ENCODE measurements around the gene RASD2.
A peak's percentile ranks its signal among the peaks of the same experiment; 100 is the strongest.

Gene RASD2

GRCh38 chr22:35589071-35589755 is 48.6 kb downstream of the RASD2 start:
- H3K36me3 ChIP-seq (ENCODE audit: control insufficient read depth, insufficient read depth, low read length), result no peaks in the 10 kb centered on the region
- H3K4me3 ChIP-seq (ENCODE audit: low read depth, low read length), result no peak overlapping the region
- no peaks in the 10 kb centered on the region for H3K9me3 ChIP-seq (ENCODE audit: control insufficient read depth, insufficient read depth, low read depth, low read length)
- no peak overlapping the region for H3K27ac ChIP-seq (ENCODE audit: low read depth, low read length)
- H3K9ac ChIP-seq (ENCODE audit: low read length), result peak overlapping the region; percentile 35
- no peaks in the 10 kb centered on the region for H3K27me3 ChIP-seq (ENCODE audit: control insufficient read depth, insufficient read depth, low read length)
- H3K4me1 ChIP-seq (ENCODE audit: control insufficient read depth, insufficient read depth, low read length), result peaks cover 37% of the 10 kb centered on the region

- Histone ChIP-seq H3K27me3 (ENCODE audit: control insufficient read depth, insufficient read depth, low read length) (no peaks in the 10 kb centered on the region), H3K27ac (ENCODE audit: low read depth, low read length) (no peak overlapping the region), H3K9me3 (ENCODE audit: control insufficient read depth, insufficient read depth, low read depth, low read length) (no peaks in the 10 kb centered on the region), H3K4me3 (ENCODE audit: low read depth, low read length) (no peak overlapping the region), H3K4me1 (ENCODE audit: control insufficient read depth, insufficient read depth, low read length) (peaks cover 39% of the 10 kb centered on the region), H3K9ac (ENCODE audit: low read length) (peak overlapping the region; percentile 35), H3K36me3 (ENCODE audit: control insufficient read depth, insufficient read depth, low read length) (no peaks in the 10 kb centered on the region)
Measured at GRCh38 chr22:35589756-35590093, 49.1 kb downstream of the RASD2 start.

DNA sequence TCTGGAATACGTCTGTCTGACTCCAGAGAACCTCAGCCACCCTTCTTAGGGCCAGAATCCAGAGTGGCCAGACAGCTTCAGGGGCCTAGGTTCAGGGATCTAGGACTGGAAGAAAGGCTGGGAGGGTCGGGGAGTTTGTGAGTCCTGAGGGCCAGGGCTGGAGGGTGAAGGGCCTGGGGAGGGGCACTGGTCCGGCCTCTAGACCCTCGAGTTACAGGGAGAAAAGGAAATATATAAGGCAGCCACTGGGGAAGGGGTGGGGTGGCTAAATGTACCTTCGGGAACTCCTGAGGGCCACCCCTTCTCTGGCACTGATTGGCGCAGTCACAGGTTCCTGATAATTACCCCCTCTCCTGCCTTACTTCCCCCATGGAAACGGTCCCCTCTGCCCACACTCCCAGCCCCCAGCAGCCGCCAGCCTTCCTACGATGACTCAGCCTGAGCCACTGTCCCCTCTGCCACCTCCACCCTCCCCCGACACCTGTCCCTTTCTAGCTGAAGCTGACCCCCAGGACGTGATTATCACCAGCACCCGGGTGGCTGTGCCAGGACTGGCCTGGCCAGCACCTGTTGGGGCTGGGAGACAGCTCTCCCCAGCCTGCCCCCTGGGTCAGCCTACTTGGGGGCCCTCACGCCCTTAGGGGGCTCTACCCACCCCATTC is 50.1 kb downstream of the RASD2 start:
- H3K27me3 ChIP-seq (ENCODE audit: control insufficient read depth, insufficient read depth, low read length), result no peaks in the 10 kb centered on the region
- peaks cover 39% of the 10 kb centered on the region for H3K4me1 ChIP-seq (ENCODE audit: control insufficient read depth, insufficient read depth, low read length)
- no peaks in the 10 kb centered on the region for H3K9me3 ChIP-seq (ENCODE audit: control insufficient read depth, insufficient read depth, low read depth, low read length)
- no peak overlapping the region for H3K4me3 ChIP-seq (ENCODE audit: low read depth, low read length)
- no peak overlapping the region for H3K9ac ChIP-seq (ENCODE audit: low read length)
- no peaks in the 10 kb centered on the region for H3K36me3 ChIP-seq (ENCODE audit: control insufficient read depth, insufficient read depth, low read length)
- no peak overlapping the region; the same call in 1 of the 2 replicates for H3K27ac ChIP-seq (ENCODE audit: low read depth, low read length)

- H3K4me3 ChIP-seq (ENCODE audit: low read depth, low read length), result no peak overlapping the region
- H3K27me3 ChIP-seq (ENCODE audit: control insufficient read depth, insufficient read depth, low read length), result no peaks in the 10 kb centered on the region
- no peaks in the 10 kb centered on the region for H3K9me3 ChIP-seq (ENCODE audit: control insufficient read depth, insufficient read depth, low read depth, low read length)
- peaks cover 39% of the 10 kb centered on the region for H3K4me1 ChIP-seq (ENCODE audit: control insufficient read depth, insufficient read depth, low read length)
- no peaks in the 10 kb centered on the region for H3K36me3 ChIP-seq (ENCODE audit: control insufficient read depth, insufficient read depth, low read length)
- H3K27ac ChIP-seq (ENCODE audit: low read depth, low read length), result no peak overlapping the region
- H3K9ac ChIP-seq (ENCODE audit: low read length), result no peak overlapping the region
Measured at GRCh38 chr22:35591714-35592417, 51.2 kb downstream of the RASD2 start.

- Histone ChIP-seq H3K36me3 (ENCODE audit: control insufficient read depth, insufficient read depth, low read length) (no peaks in the 10 kb centered on the region), H3K9ac (ENCODE audit: low read length) (no peak overlapping the region), H3K4me3 (ENCODE audit: low read depth, low read length) (no peak overlapping the region), H3K27me3 (ENCODE audit: control insufficient read depth, insufficient read depth, low read length) (no peaks in the 10 kb centered on the region), H3K4me1 (ENCODE audit: control insufficient read depth, insufficient read depth, low read length) (peaks cover 39% of the 10 kb centered on the region), H3K9me3 (ENCODE audit: control insufficient read depth, insufficient read depth, low read depth, low read length) (no peaks in the 10 kb centered on the region), H3K27ac (ENCODE audit: low read depth, low read length) (no peak overlapping the region)
Measured at GRCh38 chr22:35592418-35592967, 51.9 kb downstream of the RASD2 start.

- no peaks in the 10 kb centered on the region for H3K9me3 ChIP-seq (ENCODE audit: control insufficient read depth, insufficient read depth, low read depth, low read length)
- H3K36me3 ChIP-seq (ENCODE audit: control insufficient read depth, insufficient read depth, low read length), result no peaks in the 10 kb centered on the region
- H3K4me3 ChIP-seq (ENCODE audit: low read depth, low read length), result no peak overlapping the region
- no peaks in the 10 kb centered on the region; the same call in 1 of the 2 replicates for H3K27me3 ChIP-seq (ENCODE audit: control insufficient read depth, insufficient read depth, low read length)
- no peak overlapping the region for H3K27ac ChIP-seq (ENCODE audit: low read depth, low read length)
- H3K4me1 ChIP-seq (ENCODE audit: control insufficient read depth, insufficient read depth, low read length), result peaks cover 39% of the 10 kb centered on the region
- H3K9ac ChIP-seq (ENCODE audit: low read length), result no peak overlapping the region
Measured at GRCh38 chr22:35593071-35593890, 52.6 kb downstream of the RASD2 start.

DNA sequence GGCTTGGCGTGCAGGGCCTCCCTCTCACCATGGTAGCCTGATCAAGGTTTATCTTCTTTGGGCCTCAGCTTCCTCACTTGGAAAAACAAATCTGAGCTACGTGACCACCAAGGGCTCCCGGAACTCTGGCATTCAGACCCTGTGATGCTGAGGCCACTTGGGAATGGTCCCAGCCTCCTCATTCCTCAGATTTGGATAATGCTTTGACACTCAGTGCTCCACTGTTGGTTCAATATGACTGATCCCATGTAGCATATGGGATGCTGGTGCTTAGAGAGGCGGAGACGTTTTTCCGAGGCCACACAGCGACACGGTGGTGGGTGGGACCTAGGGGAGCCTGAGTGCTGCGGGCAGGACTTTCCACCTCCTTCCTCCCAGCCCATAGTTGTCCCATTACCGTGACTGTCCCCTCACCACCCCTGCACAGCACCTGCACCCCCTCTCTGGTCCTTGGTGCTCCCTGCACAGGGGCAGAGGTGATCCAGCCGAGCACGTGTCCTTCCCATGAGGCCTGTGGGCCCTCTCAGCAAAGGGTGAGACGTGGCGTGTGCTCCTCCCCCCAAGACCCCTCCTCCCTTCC is 53.4 kb downstream of the RASD2 start:
- Histone ChIP-seq H3K4me3 (ENCODE audit: low read depth, low read length) (no peak overlapping the region), H3K36me3 (ENCODE audit: control insufficient read depth, insufficient read depth, low read length) (no peaks in the 10 kb centered on the region), H3K27ac (ENCODE audit: low read depth, low read length) (no peak overlapping the region)

DNA sequence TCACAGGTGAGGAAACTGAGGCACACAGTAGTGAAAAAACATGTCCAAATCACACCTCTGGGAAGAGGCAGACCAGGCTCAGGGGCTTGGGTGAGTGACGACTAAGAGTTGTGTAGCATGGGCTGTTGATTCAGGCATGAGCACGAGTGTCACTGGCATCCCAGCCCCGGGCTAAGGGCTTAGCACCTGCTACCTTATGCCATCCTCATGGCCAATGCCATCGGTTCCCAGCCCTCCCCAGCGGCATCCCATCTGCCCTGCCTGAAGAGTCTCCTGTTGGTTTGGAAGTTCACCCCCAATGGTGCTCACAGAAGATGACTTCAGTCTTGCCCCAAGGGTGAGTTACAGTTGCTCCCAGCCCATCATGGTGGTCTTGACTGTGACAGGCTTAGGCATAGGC is 54.1 kb downstream of the RASD2 start:
- Histone ChIP-seq H3K4me3 (ENCODE audit: low read depth, low read length) (no peak overlapping the region), H3K9ac (ENCODE audit: low read length) (no peak overlapping the region), H3K9me3 (ENCODE audit: control insufficient read depth, insufficient read depth, low read depth, low read length) (no peaks in the 10 kb centered on the region), H3K36me3 (ENCODE audit: control insufficient read depth, insufficient read depth, low read length) (no peaks in the 10 kb centered on the region), H3K27ac (ENCODE audit: low read depth, low read length) (no peak overlapping the region), H3K27me3 (ENCODE audit: control insufficient read depth, insufficient read depth, low read length) (no peaks in the 10 kb centered on the region; the same call in 1 of the 2 replicates), H3K4me1 (ENCODE audit: control insufficient read depth, insufficient read depth, low read length) (peaks cover 26% of the 10 kb centered on the region; the same call in 1 of the 2 replicates)

More for the DNA sequence above, 53.4 kb downstream of the RASD2 start:
- Histone ChIP-seq H3K9me3 (ENCODE audit: control insufficient read depth, insufficient read depth, low read depth, low read length) (no peaks in the 10 kb centered on the region), H3K9ac (ENCODE audit: low read length) (no peak overlapping the region), H3K27me3 (ENCODE audit: control insufficient read depth, insufficient read depth, low read length) (no peaks in the 10 kb centered on the region; the same call in 1 of the 2 replicates), H3K4me1 (ENCODE audit: control insufficient read depth, insufficient read depth, low read length) (peaks cover 33% of the 10 kb centered on the region)

- Histone ChIP-seq H3K9me3 (ENCODE audit: control insufficient read depth, insufficient read depth, low read depth, low read length) (peaks cover 5% of the 10 kb centered on the region; the same call in 1 of the 2 replicates), H3K36me3 (ENCODE audit: control insufficient read depth, insufficient read depth, low read length) (no peaks in the 10 kb centered on the region), H3K4me1 (ENCODE audit: control insufficient read depth, insufficient read depth, low read length) (peaks cover 16% of the 10 kb centered on the region; the same call in 1 of the 2 replicates), H3K27ac (ENCODE audit: low read depth, low read length) (no peak overlapping the region), H3K9ac (ENCODE audit: low read length) (no peak overlapping the region), H3K27me3 (ENCODE audit: control insufficient read depth, insufficient read depth, low read length) (no peaks in the 10 kb centered on the region; the same call in 1 of the 2 replicates), H3K4me3 (ENCODE audit: low read depth, low read length) (no peak overlapping the region)
Measured at GRCh38 chr22:35596821-35597220, 56.2 kb downstream of the RASD2 start.

GRCh38 chr22:35597692-35598395 is 57.2 kb downstream of the RASD2 start:
- H3K27ac ChIP-seq (ENCODE audit: low read depth, low read length), result no peak overlapping the region
- H3K36me3 ChIP-seq (ENCODE audit: control insufficient read depth, insufficient read depth, low read length), result no peaks in the 10 kb centered on the region
- peaks cover 5% of the 10 kb centered on the region; the same call in 1 of the 2 replicates for H3K9me3 ChIP-seq (ENCODE audit: control insufficient read depth, insufficient read depth, low read depth, low read length)
- H3K4me1 ChIP-seq (ENCODE audit: control insufficient read depth, insufficient read depth, low read length), result peaks cover 12% of the 10 kb centered on the region; the same call in 1 of the 2 replicates
- no peak overlapping the region for H3K4me3 ChIP-seq (ENCODE audit: low read depth, low read length)
- H3K27me3 ChIP-seq (ENCODE audit: control insufficient read depth, insufficient read depth, low read length), result no peaks in the 10 kb centered on the region; the same call in 1 of the 2 replicates
- no peak overlapping the region for H3K9ac ChIP-seq (ENCODE audit: low read length)

Measured in HUES6 (cell line).